ENCODE data around the gene COQ10A. TPM values are rescaled to one million over a fixed set of nuclear protein-coding genes. Genes with fewer than 3 reads are reported as not detected.

Gene COQ10A
- total and polyA plus RNA-seq, 10 of the 15 experiments (the other 5 are each of a cell fraction or from before 2014, with no cell fraction given), result 3.3 to 19.5 (median 6.9) TPM

GRCh38 chr12:56266693-56267442, at the start of gene COQ10A (continued):
- TF ChIP-seq BCLAF1 (IDR thresholded peaks at IDR 0.05) (no peak), BACH1 (IDR thresholded peaks at IDR 0.05; ENCODE audit: borderline replicate concordance) (peak; percentile 77), RAD21 (IDR thresholded peaks at IDR 0.05; ENCODE audit: insufficient read depth, low read depth, low read length) (peak; percentile 24; the same call in 1 of the 2 replicates), SIX5 (IDR thresholded peaks at IDR 0.05; ENCODE audit: low read depth, low read length, severe bottlenecking) (peak; percentile 76), SMC3 (IDR thresholded peaks at IDR 0.05; ENCODE audit: borderline replicate concordance, low read length) (peak; percentile 7; the same call in 1 of the 2 replicates), MTA3 (IDR thresholded peaks at IDR 0.05; ENCODE audit: borderline replicate concordance, low read length) (no peak), ATF7 (IDR thresholded peaks at IDR 0.05; ENCODE audit: low read depth) (no peak), TBL1XR1 (IDR thresholded peaks at IDR 0.05; ENCODE audit: low read depth, low read length) (no peak), GATAD2B (conservative IDR thresholded peaks at IDR 0.05; ENCODE audit: low read depth) (peak; percentile 85), SRF (IDR thresholded peaks at IDR 0.05; ENCODE audit: low read depth in 2 of 2, low read length in 2 of 2) (no peak), SKIL (IDR thresholded peaks at IDR 0.05; ENCODE audit: low read depth, poor library complexity, severe bottlenecking) (no peak), ETV6 (conservative IDR thresholded peaks at IDR 0.05 in 1 of 2, IDR thresholded peaks at IDR 0.05 in 1 of 2; ENCODE audit: borderline replicate concordance in 1 of 2, low read depth in 1 of 2) (peak in 1 of 2 experiments; percentile 51; a peak in 1 of 4 replicates), IKZF1 (conservative IDR thresholded peaks at IDR 0.05) (peak; percentile 91), SMARCA5 (IDR thresholded peaks at IDR 0.05) (peak; percentile 73; the same call in 1 of the 2 replicates), CTCF (IDR thresholded peaks at IDR 0.05 in 2 of 3, conservative IDR thresholded peaks at IDR 0.05 in 1 of 3; ENCODE audit: control insufficient read depth in 2 of 3, extremely low read depth in 1 of 3, insufficient read depth in 1 of 3, low read depth in 3 of 3, low read length in 3 of 3) (peak; percentile 53 to 62 (median 62)), GABPA (IDR thresholded peaks at IDR 0.05; ENCODE audit: low read depth) (peak; percentile 86), USF2 (IDR thresholded peaks at IDR 0.05; ENCODE audit: borderline replicate concordance, low read depth, low read length) (no peak), CREB1 (IDR thresholded peaks at IDR 0.05; ENCODE audit: low read depth) (peak; percentile 82), NRF1 (conservative IDR thresholded peaks at IDR 0.05; ENCODE audit: low read depth, low read length) (no peak), TCF3 (IDR thresholded peaks at IDR 0.05; ENCODE audit: borderline replicate concordance, insufficient read depth, low read depth, low read length) (peak; percentile 49; the same call in 1 of the 2 replicates), CREM (IDR thresholded peaks at IDR 0.05; ENCODE audit: low read depth) (peak; percentile 79), RUNX3 (IDR thresholded peaks at IDR 0.05; ENCODE audit: low read length) (peak; percentile 62)
